DMS 273 treated with DMSO at 0.1 percent for 48 hours (cell line): Measurements from ENCODE around the gene ELANE.
"Not testable (repeated sequence)": the region's sequence is repeated elsewhere in the genome, so short reads cannot be mapped to it uniquely, and the experiment has no call there.

Experiments
- DNase-seq: peaks from one replicate; lab custom pipeline; 2025; lab: John Stamatoyannopoulos, UW

The ELANE gene

GRCh38 chr19:814152-815078 lies 37.7 kb upstream of the ELANE start:
- DNase-seq: no peak

- DNase-seq: no peak
These were observed 36.9 kb upstream of the ELANE start for GRCh38 chr19:815079-815774.

GRCh38 chr19:815775-816499 lies 36.2 kb upstream of the ELANE start:
- no peak for DNase-seq

GRCh38 chr19:816500-816857 lies 35.6 kb upstream of the ELANE start:
- DNase-seq: no peak

- not testable (repeated sequence) for DNase-seq
These were observed 31.9 kb upstream of the ELANE start for GRCh38 chr19:820212-820611.

- no peak for DNase-seq
These were observed 30.8 kb upstream of the ELANE start for GRCh38 chr19:821231-821824.

- DNase-seq: no peak
These were observed 30.1 kb upstream of the ELANE start, which contains the start of gene PLPPR3 for GRCh38 chr19:821825-822503. TSS of gene PLPPR3 (minus strand) at chr19:821955. CDS start at chr19:821559, 396 bp downstream.

- no peak for DNase-seq
These were observed 28.5 kb upstream of the ELANE start for GRCh38 chr19:823565-824121.

GRCh38 chr19:824885-825284 lies 27.2 kb upstream of the ELANE start:
- DNase-seq: no peak

GRCh38 chr19:825897-826644 lies 26.0 kb upstream of the ELANE start:
- no peak for DNase-seq

- DNase-seq: no peak
These were observed 24.8 kb upstream of the ELANE start for GRCh38 chr19:827314-827709.

- DNase-seq: no peak
These were observed 24.3 kb upstream of the ELANE start, which contains the start of gene AZU1 for GRCh38 chr19:827710-828321. TSS of gene AZU1 (plus strand) at chr19:827837. CDS start at chr19:827847, 10 bp downstream.

- no peak for DNase-seq
These were observed 22.9 kb upstream of the ELANE start for GRCh38 chr19:829129-829758.

- DNase-seq: no peak
These were observed 20.4 kb upstream of the ELANE start for GRCh38 chr19:831407-832369.

- DNase-seq: no peak
These were observed 17.9 kb upstream of the ELANE start for GRCh38 chr19:834216-834615.

GRCh38 chr19:835210-835810 lies 16.8 kb upstream of the ELANE start:
- no peak for DNase-seq

GRCh38 chr19:840519-841206 lies 11.4 kb upstream of the ELANE start, which contains the start of gene PRTN3:
TSS of gene PRTN3 (plus strand) at chr19:840999. CDS start at chr19:841009, 10 bp downstream.
- DNase-seq: no peak
